ENCODE measurements around the gene GMDS.

The GMDS gene

DNA sequence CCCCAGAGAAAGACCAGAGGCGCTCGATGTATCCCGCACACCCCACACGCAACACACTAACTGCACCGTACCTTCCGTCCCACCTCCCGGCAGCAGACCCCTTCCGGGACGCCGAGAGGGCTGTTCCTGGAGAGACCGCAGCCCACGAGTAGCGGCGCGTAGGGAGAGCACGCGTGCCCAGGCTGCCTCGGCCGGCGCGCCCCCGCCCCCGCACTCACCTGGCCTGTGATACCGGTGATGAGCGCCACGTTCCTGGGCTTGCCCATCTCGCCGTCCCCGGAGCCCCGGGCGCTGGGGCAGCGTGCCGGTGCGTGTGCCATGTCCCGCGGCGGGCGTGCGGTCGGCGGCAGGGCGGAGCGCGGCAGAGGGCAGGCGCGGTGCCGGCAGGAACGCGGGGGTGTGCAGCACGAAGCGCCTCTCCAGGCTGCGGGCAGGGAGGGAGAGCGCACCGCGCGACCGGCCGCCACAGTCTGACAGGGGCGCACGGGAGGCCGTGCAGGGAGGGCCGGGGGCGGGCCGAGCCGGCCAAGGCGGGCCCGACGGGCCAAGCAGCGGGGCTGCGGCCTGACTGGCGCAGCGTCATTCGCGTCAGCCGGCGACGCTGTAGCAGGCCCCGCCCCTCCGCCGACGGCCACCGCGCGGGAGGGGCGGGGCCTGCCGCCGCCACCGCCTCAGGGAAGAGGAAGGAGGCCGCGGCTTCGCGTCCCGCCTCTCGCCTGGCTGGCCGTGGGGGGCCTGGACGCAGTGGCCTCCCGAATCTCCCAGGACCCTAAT, at the start of gene GMDS:
TSS of gene GMDS (minus strand) at position 503 of the 774 bp plus-strand sequence.
- Histone ChIP-seq H3K4me1 (peaks cover 19% of the 10 kb centered on the region), H3K27me3 (ENCODE audit: low read depth) (no peaks in the 10 kb centered on the region), H3K9me3 (no peaks in the 10 kb centered on the region), H3K36me3 (replicated peaks) (no peaks in the 10 kb centered on the region), H3K4me3 (peak within 1 kb of the TSS; percentile 69)
- peak; percentile 87 to 88 for DNase-seq (ENCODE audit: low spot score in 2 of 2)
- in situ Hi-C loops (cut with MboI; ENCODE audit: low sequenced_read_pairs), result no loop called here

DNA sequence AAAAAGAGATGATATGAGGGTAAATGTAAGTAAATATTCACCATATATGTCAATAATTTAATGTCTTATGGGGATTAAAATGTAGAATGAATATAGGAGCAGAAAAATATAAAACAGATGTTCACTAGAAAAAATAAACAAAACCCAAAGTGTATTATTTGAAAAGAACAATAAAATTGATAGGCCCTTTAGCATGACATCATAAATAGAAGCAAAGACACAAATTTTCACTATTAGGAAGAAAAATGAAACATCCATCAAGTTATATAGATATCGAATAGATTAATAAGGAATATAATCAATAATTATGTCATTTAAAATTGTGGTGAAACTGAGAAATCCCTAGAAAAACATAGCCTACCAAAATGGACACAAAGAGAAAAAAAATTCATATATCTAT, 40.1 kb upstream of the GMDS start:
- Histone ChIP-seq H3K4me3 (no peak overlapping the region), H3K27me3 (ENCODE audit: low read depth) (no peaks in the 10 kb centered on the region), H3K9me3 (no peaks in the 10 kb centered on the region; the same call in 1 of the 2 replicates), H3K36me3 (replicated peaks) (no peaks in the 10 kb centered on the region), H3K4me1 (no peaks in the 10 kb centered on the region)
- in situ Hi-C loops (cut with MboI; ENCODE audit: low sequenced_read_pairs), result no loop called here
- DNase-seq (ENCODE audit: low spot score in 2 of 2), result no peak

DNA sequence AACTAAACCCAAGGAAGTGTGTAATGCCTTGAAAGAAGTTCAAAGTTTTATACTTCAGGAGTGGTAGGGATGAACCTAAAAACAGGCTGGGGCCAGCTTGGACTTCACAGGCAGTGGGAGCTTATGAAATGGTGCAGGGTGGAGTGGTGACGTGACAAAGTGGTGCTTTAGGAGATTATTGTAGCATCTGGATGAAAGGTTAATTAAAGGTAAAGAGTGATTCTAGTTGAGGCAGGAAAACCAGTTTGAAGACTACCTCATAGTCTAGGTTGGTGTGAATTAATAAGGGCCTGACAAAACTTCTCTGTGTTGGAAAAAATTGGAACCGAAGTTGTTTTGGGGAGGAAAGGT, 30.5 kb upstream of the GMDS start:
- H3K9me3 ChIP-seq, result no peaks in the 10 kb centered on the region
- H3K27me3 ChIP-seq (ENCODE audit: low read depth), result no peaks in the 10 kb centered on the region
- in situ Hi-C loops (cut with MboI; ENCODE audit: low sequenced_read_pairs), result no loop called here
- no peaks in the 10 kb centered on the region for H3K36me3 ChIP-seq (replicated peaks)
- H3K4me3 ChIP-seq, result no peak overlapping the region
- no peak for DNase-seq (ENCODE audit: low spot score in 2 of 2)
- H3K4me1 ChIP-seq, result no peaks in the 10 kb centered on the region

DNA sequence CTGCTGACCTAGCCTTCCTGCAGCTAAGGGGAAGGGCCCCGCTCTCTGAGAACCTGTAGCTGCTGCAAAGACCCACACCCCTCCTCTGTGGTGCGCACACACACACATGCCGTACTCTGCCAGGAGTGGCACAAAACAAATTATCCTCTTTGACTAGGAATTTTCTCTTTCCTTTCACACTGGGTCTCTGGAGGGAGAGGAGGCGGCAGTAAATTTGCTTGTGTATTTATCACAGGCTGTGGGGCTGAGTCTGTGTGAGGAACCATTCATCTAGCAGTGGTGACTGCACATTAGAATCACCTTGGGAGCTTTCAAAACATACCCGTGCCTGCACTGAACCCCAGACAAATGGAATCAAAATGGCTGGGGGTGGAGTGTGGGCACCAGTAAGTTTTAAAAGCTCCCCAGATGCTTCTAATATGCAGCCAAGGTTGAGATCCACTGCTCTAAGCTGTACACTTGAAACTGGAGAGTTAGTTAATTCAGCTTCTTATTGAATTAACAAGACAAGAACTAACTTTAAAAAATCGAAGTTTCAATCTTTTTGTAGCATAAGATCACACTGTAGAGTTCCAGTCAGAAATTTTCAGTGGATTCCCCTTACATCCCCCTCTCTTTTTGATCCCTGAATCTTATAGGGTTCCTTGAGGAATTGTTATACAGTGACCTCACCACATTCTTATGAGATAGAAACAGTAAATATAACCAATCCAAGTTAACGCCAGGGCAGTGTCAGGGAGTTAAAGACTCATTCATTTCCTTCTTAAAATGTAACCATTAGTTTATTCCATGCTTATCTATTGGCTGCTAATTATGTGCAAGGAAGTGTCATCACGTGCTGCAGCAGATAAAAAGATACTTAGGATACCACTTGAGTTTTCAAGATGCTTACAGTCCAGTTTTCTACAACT, 29.8 kb upstream of the GMDS start:
- DNase-seq (ENCODE audit: low spot score in 2 of 2), result no peak
- Histone ChIP-seq H3K27me3 (ENCODE audit: low read depth) (no peaks in the 10 kb centered on the region), H3K4me1 (no peaks in the 10 kb centered on the region), H3K9me3 (no peaks in the 10 kb centered on the region), H3K36me3 (replicated peaks) (no peaks in the 10 kb centered on the region), H3K4me3 (no peak overlapping the region)
- in situ Hi-C loops (cut with MboI; ENCODE audit: low sequenced_read_pairs), result no loop called here

DNA sequence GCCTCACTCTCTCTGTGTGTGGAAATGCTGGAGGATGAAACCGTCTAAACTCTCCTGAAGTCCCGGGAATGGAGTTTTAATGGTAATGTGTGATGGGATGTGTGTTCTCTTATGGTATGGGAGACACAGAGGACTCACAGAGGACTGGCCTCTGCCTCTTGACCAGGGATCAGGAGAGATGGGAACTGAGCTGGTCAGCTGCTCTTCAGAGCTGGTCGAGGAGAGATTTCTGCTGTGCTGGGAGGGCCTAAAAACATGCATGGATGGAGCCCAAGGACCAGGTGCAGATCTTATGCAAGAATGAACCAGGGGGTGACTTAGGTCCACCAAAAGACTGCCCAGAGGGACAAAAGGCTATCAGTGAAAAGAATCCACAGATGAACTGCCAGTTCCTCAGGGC, 27.3 kb upstream of the GMDS start:
- H3K27me3 ChIP-seq (ENCODE audit: low read depth), result no peaks in the 10 kb centered on the region
- in situ Hi-C loops (cut with MboI; ENCODE audit: low sequenced_read_pairs), result no loop called here
- no peak for DNase-seq (ENCODE audit: low spot score in 2 of 2)

DNA sequence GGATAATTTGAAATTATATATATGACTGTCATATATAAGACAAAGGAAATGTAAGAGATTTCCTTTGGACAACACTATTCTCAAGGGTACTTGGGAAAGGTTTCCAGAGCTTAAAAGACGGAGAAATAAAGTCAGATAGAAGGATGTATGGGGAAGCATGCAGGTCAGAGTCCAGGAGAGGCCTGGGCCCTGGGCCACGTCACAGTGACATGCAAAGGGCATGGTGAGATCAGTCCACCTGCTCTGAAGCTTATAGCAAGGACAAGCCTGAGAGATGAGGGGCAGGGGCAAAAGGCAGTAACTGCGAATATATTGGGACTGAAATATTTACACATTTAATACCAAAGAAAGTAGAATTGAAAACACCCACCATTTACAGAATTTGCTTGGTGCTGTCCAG, 24.6 kb upstream of the GMDS start:
- Histone ChIP-seq H3K27me3 (ENCODE audit: low read depth) (no peaks in the 10 kb centered on the region), H3K4me1 (peaks cover 6% of the 10 kb centered on the region), H3K9me3 (no peaks in the 10 kb centered on the region), H3K36me3 (replicated peaks) (no peaks in the 10 kb centered on the region), H3K4me3 (no peak overlapping the region)
- in situ Hi-C loops (cut with MboI; ENCODE audit: low sequenced_read_pairs), result no loop called here
- DNase-seq (ENCODE audit: low spot score in 2 of 2), result no peak

More for the DNA sequence above, 27.3 kb upstream of the GMDS start:
- no peaks in the 10 kb centered on the region for H3K9me3 ChIP-seq
- no peaks in the 10 kb centered on the region for H3K4me1 ChIP-seq
- no peaks in the 10 kb centered on the region for H3K36me3 ChIP-seq (replicated peaks)
- H3K4me3 ChIP-seq, result no peak overlapping the region

DNA sequence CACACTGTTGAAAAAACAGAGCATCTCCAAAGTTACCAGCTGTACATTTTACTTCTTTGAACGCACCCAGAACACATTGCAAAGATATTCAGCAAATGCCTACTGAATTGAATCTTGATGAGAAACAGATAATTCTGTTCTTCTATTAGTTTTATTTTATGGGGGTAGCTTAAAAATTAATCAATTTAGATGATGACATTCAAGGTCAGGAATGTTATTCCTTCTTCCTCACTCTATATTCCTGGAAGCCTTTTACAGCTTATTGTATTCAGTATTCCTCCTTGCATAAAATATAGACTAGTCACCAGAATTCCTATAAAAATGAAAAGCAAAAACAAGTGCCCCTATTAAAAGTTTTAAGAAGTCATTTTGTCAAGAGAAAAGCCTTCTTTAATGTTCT, 21.4 kb upstream of the GMDS start:
- in situ Hi-C loops (cut with MboI; ENCODE audit: low sequenced_read_pairs), result no loop called here
- no peak for DNase-seq (ENCODE audit: low spot score in 2 of 2)
- Histone ChIP-seq H3K27me3 (ENCODE audit: low read depth) (no peaks in the 10 kb centered on the region), H3K9me3 (no peaks in the 10 kb centered on the region), H3K4me1 (peaks cover 6% of the 10 kb centered on the region), H3K4me3 (no peak overlapping the region), H3K36me3 (replicated peaks) (no peaks in the 10 kb centered on the region)

DNA sequence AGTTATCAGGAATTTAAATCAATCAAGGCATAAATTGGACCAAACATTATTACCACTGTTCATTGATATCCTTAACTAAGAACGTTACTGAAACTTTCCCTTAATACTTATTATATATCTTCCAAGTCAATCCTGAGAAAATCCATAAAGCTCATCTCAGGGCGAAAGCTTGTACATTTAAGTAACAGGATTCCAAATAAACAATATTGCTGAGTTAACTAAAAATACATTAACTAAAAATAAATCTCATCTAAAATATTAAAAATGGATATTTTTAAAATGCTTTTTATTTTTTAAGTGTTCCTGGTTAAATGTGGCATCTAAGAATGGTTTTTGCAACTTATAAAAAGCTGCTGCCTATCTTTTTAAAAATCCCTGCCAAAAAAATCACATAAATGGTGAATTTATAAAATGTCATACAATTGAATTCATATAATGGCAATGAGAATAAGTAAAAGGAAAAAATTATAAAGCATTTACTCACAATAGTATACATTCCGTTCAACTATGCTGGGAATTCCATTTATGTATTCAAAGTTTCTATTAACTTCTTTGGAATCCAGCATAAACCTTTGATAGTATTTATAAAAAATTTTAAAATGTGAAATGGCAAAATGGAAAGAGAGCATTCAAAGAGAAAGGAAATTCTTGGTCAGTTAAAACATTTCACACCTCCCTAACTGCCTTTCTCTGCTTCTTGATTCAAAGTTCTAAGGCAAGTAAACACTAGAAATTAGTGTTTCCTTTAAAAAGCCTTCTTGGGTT, 20.8 kb upstream of the GMDS start:
- Histone ChIP-seq H3K27me3 (ENCODE audit: low read depth) (no peaks in the 10 kb centered on the region), H3K9me3 (no peaks in the 10 kb centered on the region), H3K36me3 (replicated peaks) (no peaks in the 10 kb centered on the region), H3K4me3 (no peak overlapping the region), H3K4me1 (peaks cover 6% of the 10 kb centered on the region)
- in situ Hi-C loops (cut with MboI; ENCODE audit: low sequenced_read_pairs), result no loop called here
- no peak for DNase-seq (ENCODE audit: low spot score in 2 of 2)

DNA sequence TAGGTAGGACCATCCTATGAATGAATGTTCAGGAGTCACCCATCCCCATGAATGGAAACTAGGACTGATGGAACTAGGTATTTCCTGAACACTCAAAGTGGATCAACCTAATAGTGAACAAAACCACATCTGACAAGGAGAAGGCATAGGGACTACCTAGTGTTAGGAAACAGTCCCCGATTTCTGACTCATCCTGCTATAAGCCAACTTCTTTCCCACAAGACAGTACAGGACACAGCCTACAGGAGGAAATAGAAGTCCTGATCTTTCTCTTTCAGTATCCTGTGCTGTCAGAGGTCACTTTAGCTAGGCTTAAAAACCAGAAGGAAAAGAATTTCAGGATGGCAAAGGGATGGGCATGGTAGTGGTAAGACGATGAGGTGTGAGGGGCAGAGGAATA, 19.5 kb upstream of the GMDS start:
- no peak for DNase-seq (ENCODE audit: low spot score in 2 of 2)
- Histone ChIP-seq H3K36me3 (replicated peaks) (no peaks in the 10 kb centered on the region), H3K9me3 (no peaks in the 10 kb centered on the region), H3K4me3 (no peak overlapping the region), H3K4me1 (peaks cover 6% of the 10 kb centered on the region), H3K27me3 (ENCODE audit: low read depth) (no peaks in the 10 kb centered on the region)
- in situ Hi-C loops (cut with MboI; ENCODE audit: low sequenced_read_pairs), result no loop called here

DNA sequence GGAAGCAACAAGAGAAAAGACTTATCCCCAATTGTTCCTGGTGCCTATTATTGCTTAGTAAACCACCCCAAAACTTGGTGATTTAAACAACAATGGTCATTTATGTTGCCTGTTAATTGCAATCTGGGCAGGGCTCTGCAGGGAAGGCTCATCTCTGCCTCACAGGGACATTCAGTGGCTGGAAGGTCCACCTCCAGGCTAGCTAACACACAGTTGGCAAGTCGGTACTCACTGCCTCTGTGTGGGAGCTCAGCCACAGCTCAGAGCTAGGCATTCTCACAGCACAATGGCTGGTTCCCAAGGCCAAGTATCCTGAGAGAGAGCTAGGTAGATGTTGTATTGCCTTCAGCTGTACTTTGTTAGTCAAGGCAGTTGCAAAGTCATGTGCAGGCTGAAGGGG, 18.5 kb upstream of the GMDS start:
- no peak for DNase-seq (ENCODE audit: low spot score in 2 of 2)
- Histone ChIP-seq H3K4me1 (peaks cover 6% of the 10 kb centered on the region), H3K4me3 (no peak overlapping the region), H3K27me3 (ENCODE audit: low read depth) (no peaks in the 10 kb centered on the region), H3K36me3 (replicated peaks) (no peaks in the 10 kb centered on the region), H3K9me3 (no peaks in the 10 kb centered on the region)
- in situ Hi-C loops (cut with MboI; ENCODE audit: low sequenced_read_pairs), result no loop called here

DNA sequence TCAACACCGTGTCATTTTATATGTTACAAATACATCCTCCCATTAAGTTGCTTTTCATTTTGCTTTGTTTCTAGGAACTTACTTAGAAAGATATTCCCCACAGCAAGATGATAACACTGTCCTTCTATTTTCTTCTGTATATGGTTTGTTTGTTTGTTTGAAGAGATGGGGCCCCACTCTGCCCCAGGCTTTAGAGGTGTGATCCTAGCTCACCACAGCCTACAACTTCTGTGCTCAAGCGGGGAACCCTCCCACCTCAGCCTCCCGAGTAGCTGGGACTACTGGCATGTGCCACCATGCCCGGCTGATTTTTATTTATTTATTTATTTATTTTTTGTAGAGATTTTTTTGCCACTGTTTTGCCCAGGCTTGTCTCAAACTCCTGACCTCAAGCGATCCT, 14.2 kb upstream of the GMDS start:
- Histone ChIP-seq H3K9me3 (no peaks in the 10 kb centered on the region), H3K4me1 (no peaks in the 10 kb centered on the region; the same call in 1 of the 2 replicates), H3K27me3 (ENCODE audit: low read depth) (no peaks in the 10 kb centered on the region), H3K36me3 (replicated peaks) (no peaks in the 10 kb centered on the region), H3K4me3 (no peak overlapping the region)
- DNase-seq (ENCODE audit: low spot score in 2 of 2), result no peak
- in situ Hi-C loops (cut with MboI; ENCODE audit: low sequenced_read_pairs), result no loop called here

DNA sequence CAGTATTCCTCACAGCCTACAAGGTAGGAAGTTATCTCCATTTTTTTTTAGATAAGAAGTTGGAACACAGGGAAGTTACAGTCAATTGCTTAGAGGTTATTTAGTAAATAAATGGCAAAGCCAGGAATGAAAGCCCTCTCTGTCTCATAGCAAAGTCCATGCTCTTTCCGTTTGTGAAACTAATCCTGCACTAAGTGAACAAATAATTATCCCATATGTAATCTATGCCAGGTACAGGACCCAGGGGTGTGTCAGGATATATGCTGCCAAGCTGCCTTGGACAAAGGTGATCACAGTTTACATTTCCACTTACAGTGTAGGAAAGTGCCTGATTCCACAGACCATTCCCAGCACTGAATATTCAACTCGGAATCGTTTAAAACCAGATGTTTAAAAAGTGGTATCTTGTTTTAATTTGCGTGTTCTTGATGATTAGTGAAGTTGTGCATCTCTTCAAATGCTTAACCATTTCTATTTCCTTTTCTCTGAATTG, 13.6 kb upstream of the GMDS start:
- no peak for DNase-seq (ENCODE audit: low spot score in 2 of 2)
- no peaks in the 10 kb centered on the region for H3K36me3 ChIP-seq (replicated peaks)
- no peaks in the 10 kb centered on the region for H3K9me3 ChIP-seq
- no peaks in the 10 kb centered on the region; the same call in 1 of the 2 replicates for H3K4me1 ChIP-seq
- no peak overlapping the region for H3K4me3 ChIP-seq
- in situ Hi-C loops (cut with MboI; ENCODE audit: low sequenced_read_pairs), result no loop called here
- H3K27me3 ChIP-seq (ENCODE audit: low read depth), result no peaks in the 10 kb centered on the region

DNA sequence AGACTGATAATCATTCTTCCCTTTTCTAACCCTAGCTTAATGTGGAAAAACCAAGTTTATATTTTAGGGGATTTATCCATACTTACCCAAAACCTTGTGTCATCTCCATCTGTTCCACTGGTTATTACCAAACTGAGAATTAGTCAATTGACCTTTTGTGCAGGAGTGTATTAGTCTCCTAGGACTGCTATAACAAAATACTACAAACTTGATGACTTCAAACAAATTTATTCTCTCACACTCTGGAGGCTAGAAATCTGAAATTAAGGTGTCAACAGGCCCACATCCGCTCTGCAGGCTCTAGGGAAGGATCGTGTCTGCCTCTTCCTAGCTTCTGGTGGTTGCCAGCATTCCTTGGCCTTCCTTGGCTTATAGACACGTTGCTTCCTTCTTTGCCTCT, 12.7 kb upstream of the GMDS start:
- H3K4me1 ChIP-seq, result no peaks in the 10 kb centered on the region; the same call in 1 of the 2 replicates
- no peaks in the 10 kb centered on the region for H3K36me3 ChIP-seq (replicated peaks)
- no peak for DNase-seq (ENCODE audit: low spot score in 2 of 2)
- in situ Hi-C loops (cut with MboI; ENCODE audit: low sequenced_read_pairs), result no loop called here
- H3K9me3 ChIP-seq, result no peaks in the 10 kb centered on the region
- no peaks in the 10 kb centered on the region for H3K27me3 ChIP-seq (ENCODE audit: low read depth)
- no peak overlapping the region for H3K4me3 ChIP-seq
